Measurements from ENCODE around the gene CCL18.
A peak's percentile ranks its signal among the peaks of the same experiment; 100 is the strongest.
"Not testable (repeated sequence)": the region's sequence is repeated elsewhere in the genome, so short reads cannot be mapped to it uniquely, and the experiment has no call there.

CCL18 gene

GRCh38 chr17:36071751-36072150 is 7.7 kb downstream of the CCL18 start:
- no peak for DNase-seq (ENCODE audit: low read depth)

- DNase-seq (ENCODE audit: low read depth): peak; percentile 48
These were observed 8.5 kb downstream of the CCL18 start for GRCh38 chr17:36072431-36073121.

GRCh38 chr17:36074365-36074764 is 10.3 kb downstream of the CCL18 start:
- DNase-seq (ENCODE audit: low read depth): no peak

DNA sequence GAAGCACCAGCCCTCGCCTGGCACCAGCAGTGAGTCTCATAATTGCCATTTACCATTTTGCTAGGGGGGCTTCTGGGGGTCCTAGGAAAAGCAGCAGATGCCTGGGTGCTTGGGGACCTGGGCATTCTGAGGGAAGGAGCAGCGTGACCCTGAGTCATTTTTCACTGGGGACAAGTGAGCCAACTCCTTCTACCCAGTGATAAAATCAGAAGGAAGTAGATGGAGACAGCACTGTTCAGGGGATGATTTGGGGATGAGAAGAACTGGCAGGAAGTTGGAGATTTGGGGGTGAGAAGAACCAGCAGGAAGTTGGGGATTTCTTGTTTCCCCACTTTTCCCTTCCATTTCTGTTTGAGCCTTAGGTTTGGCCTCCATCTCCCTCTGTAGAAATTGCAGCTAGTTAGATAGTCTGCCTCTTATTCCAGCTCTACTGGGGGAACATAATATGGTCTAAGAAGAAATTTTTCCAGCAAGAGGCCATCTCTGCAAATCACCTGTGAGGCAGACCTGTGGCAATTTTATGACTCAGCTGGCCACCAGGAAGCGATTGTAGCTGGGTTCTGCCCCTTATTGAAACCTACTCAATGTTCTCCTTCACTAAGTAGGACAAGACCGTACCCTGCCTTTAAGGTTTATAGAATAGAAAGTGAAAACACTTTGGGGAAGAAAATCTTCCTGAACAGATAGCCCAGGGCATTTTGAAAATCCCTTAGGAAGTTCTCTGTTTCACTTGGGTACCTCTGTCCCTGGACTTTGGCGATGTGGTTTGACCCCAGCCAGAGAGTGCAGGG is 17.8 kb downstream of the CCL18 start:
- not testable (repeated sequence) for DNase-seq (ENCODE audit: low read depth)

GRCh38 chr17:36082482-36083120 is 18.5 kb downstream of the CCL18 start:
- DNase-seq (ENCODE audit: low read depth): not testable (repeated sequence)

DNA sequence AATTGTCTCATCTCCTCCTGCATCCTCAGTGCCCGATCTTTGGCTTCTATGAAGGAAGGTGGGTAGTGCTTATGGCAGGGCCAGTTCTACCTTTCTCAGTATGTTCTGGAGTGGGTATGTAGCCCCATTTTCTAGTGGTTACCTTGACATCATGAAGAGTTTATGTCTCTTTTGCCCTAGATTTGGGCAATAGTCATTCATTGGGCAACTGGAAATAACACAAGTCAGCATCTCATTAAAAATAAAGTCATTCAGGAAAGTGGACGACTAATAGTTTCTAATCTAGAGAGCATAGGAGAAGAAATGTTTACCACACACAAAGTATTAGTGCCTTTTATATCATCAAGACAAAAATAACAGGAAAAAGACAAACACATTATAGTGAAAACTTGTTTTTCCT is 19.6 kb downstream of the CCL18 start:
- not testable (repeated sequence) for DNase-seq (ENCODE audit: low read depth)

GRCh38 chr17:36085765-36086164 is 21.7 kb downstream of the CCL18 start:
- DNase-seq (ENCODE audit: low read depth): no peak

GRCh38 chr17:36086791-36087190 is 22.7 kb downstream of the CCL18 start:
- no peak for DNase-seq (ENCODE audit: low read depth)

DNA sequence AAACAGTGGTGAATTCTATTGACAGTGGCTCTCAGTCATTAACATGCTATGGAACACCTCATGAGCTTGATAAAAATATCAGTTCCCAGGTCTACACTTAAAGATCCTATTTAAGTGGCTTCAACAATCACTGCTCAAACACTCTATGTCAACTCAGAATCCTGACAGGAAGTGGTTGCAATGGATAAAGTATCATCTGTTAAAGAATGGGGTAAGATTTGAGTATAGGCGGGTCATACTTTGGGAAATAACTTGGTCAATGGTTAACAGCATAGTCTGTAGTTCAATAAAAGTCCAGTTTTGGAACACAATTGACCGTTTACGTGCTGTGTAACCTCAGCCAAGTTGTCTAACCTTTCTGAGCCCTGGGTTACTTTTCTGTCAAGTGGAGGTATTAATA is 23.4 kb downstream of the CCL18 start:
- not testable (repeated sequence) for DNase-seq (ENCODE audit: low read depth)

- DNase-seq (ENCODE audit: low read depth): not testable (repeated sequence)
These were observed 24.0 kb downstream of the CCL18 start for GRCh38 chr17:36087897-36088572.

GRCh38 chr17:36088670-36089338 is 24.7 kb downstream of the CCL18 start:
- DNase-seq (ENCODE audit: low read depth): no peak

- no peak for DNase-seq (ENCODE audit: low read depth)
These were observed 25.3 kb downstream of the CCL18 start for GRCh38 chr17:36089339-36089865.

DNA sequence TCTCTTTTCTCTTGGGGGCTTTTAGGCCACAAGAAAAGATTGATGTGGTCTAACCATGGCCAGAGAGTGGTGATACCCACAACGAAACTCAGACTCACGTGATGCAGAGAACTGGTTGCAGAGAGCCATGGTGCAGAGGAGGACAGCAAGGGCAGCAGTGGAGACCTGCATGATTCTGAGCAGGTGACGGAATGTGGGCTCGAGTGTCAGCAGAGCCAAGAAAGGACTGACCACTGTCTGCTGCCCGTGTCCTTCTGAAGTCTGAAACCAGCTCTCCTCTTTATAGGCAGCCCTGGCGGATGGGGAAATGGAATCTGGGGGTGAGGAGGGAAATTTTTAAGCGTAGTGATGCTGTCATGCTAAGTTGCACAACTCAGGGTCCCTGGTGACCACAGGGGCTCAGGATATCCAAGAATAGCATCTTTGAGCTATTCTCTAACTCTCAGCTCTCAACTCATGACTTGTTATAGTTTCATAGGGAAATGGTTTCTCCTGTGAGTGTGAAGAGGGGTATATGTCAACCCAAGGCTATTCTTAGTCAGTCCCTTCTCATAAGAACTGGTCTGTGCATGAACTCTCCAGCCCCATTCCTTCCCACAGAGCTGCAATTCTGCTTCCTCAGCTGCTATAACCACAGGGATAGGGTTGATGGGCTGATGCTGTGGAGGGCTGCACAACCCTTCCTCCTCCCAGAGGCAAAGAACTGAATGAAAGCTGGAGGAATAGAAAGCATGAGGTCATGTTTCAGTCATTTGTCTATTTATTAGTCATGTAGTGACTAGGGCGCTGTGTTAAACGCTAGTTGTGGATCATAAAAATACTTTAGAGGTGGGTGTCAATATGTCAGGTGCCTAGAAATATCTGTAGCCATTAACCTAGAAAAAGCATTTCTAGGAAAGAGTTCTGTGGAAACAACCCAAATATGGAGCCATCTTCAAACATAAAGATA is 26.1 kb downstream of the CCL18 start, which contains the start of gene CCL3:
CCL3 (minus strand) TSS at position 256 of the 949 bp plus-strand sequence; CDS start at position 171, 85 bp downstream.
- DNase-seq (ENCODE audit: low read depth): peak; percentile 31

GRCh38 chr17:36092230-36092629 is 28.2 kb downstream of the CCL18 start:
- DNase-seq (ENCODE audit: low read depth): no peak

- DNase-seq (ENCODE audit: low read depth): not testable (repeated sequence)
These were observed 28.6 kb downstream of the CCL18 start for GRCh38 chr17:36092715-36093114.

- DNase-seq (ENCODE audit: low read depth): no peak
These were observed 30.2 kb downstream of the CCL18 start for GRCh38 chr17:36094232-36094631.

DNA sequence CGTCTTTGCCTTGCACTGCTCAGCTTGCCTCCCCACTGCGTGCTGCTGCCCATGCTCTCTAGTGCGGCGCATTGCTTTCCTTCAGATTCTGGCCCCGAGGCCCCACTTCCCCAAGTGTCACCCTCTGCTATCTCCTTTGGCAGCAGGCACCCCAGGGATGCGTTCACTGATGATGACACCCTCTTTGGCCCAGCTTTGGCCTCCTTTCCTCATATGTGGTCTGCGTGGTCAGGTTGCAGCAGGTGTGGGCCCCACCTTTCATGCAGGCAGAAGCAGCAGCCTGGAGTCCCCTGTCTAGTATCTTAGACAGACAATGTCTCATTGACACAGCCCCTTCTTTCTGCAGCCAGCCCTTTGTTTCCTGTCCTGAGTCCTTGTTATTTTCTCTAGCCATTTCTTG is 30.7 kb downstream of the CCL18 start:
- no peak for DNase-seq (ENCODE audit: low read depth)

- DNase-seq (ENCODE audit: low read depth): no peak
These were observed 31.9 kb downstream of the CCL18 start for GRCh38 chr17:36095992-36096391.

DNA sequence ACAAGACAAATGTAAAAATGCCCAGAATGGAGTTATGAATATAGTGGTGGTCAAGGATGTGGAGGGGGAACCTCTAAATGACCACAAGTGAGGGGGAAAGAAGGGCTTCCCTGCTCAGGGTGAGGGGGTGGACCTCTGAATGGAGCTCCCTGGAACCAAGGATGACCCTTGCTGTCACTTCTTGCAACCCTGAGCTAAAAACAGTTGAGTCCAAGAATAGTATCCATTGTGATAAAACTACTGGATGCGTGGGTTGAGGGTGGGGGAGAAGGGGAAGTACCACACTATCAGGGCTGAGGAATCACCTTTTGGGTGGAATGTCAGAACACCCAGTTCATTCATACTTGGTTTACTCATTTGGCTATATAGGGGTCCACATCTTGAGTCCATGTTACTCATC is 34.9 kb downstream of the CCL18 start:
- not testable (repeated sequence) for DNase-seq (ENCODE audit: low read depth)

DNA sequence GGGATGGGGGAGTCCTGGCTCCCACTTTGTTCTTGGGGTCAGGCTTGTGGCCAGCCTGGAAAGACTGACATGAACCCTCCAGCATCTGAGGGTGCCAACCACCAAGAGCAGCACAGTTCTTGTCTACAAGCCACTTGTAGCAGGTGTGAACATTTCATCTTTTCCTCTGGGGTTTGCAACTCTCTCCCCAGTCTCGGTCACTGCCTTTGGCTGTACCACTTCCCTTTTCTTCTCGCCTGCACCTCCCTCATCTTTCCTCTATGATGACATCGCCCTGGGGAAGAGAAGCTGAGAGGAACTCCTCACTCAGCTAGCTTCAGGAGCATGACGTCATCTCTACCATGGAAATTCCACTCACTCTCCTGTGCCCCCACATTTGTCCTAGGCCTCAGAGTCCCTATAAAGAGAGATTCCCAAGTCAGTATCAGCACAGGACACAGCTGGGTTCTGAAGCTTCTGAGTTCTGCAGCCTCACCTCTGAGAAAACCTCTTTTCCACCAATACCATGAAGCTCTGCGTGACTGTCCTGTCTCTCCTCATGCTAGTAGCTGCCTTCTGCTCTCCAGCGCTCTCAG is 39.4 kb downstream of the CCL18 start, which contains the start of gene CCL4:
CCL4 (plus strand) TSS at position 427 of the 575 bp plus-strand sequence; CDS start at position 506, 79 bp downstream.
- DNase-seq (ENCODE audit: low read depth): not testable (repeated sequence)
